ENCODE data around the gene PSG1. TPM values are rescaled to one million over a fixed set of nuclear protein-coding genes. Genes with fewer than 3 reads are reported as not detected.
"Not testable (repeated sequence)": the region's sequence is repeated elsewhere in the genome, so short reads cannot be mapped to it uniquely, and the experiment has no call there.

Gene PSG1
- total RNA-seq, 2 experiments from 2014 or later, result not detected

DNA sequence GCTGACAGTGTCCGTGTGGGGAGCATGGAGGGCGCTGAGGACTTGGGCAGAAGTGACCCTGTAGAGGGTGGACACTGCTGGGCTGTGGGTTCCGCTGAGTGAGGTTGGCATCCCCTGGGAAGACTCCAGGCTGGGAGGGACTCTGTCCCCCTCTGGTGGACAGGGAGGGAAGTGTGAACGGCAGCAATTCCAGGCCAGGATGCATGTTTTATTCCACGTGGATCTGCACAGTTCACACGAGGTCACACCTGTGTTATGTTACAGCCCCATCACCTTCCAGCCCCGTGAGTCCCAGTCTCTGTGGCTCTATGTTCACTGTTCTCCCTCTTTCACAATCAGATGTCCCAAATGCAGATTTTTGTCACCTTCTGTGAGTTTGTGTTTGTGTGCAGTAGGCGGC is 1.8 kb upstream of the PSG1 start:
- H3K4me1 Mint-ChIP-seq (ENCODE audit: low read depth); H3K36me3 ChIP-seq (ENCODE audit: insufficient read depth, low read length); ATAC-seq (ENCODE audit: poor library complexity); H3K4me1 ChIP-seq (ENCODE audit: insufficient read depth, low read length); intact Hi-C loops (cut with DNase I, micrococcal nuclease); CTCF ChIA-PET; H3K9me3 ChIP-seq (ENCODE audit: control insufficient read depth in 1 of 2, insufficient read depth in 1 of 2, low read length in 2 of 2); H3K4me3 Mint-ChIP-seq; H3K36me3 Mint-ChIP-seq (ENCODE audit: low read depth); H3K4me3 ChIP-seq (ENCODE audit: low read length); H3K27ac Mint-ChIP-seq; H3K27me3 ChIP-seq (ENCODE audit: control insufficient read depth in 1 of 2, insufficient read depth in 2 of 2, low read length in 2 of 2); DNase-seq; H3K27ac ChIP-seq (ENCODE audit: low read depth in 1 of 2, low read length in 2 of 2); POLR2A ChIA-PET; H3K9me3 Mint-ChIP-seq: not testable (repeated sequence)
- TF ChIP-seq, protein P1, sequence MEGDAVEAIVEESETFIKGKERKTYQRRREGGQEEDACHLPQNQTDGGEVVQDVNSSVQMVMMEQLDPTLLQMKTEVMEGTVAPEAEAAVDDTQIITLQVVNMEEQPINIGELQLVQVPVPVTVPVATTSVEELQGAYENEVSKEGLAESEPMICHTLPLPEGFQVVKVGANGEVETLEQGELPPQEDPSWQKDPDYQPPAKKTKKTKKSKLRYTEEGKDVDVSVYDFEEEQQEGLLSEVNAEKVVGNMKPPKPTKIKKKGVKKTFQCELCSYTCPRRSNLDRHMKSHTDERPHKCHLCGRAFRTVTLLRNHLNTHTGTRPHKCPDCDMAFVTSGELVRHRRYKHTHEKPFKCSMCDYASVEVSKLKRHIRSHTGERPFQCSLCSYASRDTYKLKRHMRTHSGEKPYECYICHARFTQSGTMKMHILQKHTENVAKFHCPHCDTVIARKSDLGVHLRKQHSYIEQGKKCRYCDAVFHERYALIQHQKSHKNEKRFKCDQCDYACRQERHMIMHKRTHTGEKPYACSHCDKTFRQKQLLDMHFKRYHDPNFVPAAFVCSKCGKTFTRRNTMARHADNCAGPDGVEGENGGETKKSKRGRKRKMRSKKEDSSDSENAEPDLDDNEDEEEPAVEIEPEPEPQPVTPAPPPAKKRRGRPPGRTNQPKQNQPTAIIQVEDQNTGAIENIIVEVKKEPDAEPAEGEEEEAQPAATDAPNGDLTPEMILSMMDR (IDR thresholded peaks at IDR 0.05), result peak; percentile 10
- H3K27me3 Mint-ChIP-seq, result peaks cover 46% of the 10 kb centered on the region

DNA sequence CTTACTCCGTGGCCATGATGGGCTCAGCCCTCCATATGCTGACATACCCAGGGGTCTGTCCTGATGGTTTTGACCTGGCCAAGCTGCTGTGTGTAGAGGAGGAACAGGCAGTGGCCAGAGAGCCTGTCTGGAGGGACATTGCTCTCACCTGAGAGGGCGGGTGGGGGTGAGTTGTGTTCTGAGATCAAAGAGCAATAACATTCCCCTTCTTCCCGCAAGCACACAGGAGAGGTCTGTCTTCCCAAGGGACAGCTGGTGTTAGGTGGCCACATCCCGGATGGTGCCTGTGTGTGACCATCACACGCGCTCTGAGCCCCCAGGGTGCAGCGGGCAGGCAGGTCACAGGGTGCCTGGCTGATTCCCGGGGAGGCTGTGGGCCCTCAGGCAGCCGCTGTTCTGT is 1.1 kb upstream of the PSG1 start:
- H3K27ac ChIP-seq (ENCODE audit: low read depth in 1 of 2, low read length in 2 of 2); POLR2A ChIA-PET; CTCF ChIA-PET: not testable (repeated sequence)

DNA sequence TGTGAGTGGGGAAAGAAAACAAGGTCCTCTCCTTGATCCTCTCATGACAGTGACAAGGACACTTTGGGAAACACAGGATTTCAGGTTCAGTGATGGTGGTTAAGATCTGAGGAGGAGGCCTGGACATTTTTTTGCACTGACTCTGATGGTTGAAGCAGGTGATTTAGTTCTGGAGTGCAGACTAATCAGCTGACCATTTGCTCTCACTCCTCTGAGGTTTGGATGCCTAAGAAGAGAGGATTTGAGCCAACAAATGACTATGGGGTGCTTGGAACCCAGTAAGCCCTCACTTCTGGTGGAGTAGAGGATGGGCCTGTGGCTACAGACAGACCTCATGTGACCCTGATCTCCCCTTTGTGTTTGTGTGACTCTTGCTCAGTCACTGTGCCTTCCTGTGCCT is 2.9 kb downstream of the PSG1 start:
- H3K36me3 ChIP-seq (ENCODE audit: insufficient read depth, low read length); H3K9me3 Mint-ChIP-seq; DNase-seq; CTCF ChIA-PET; H3K9me3 ChIP-seq (ENCODE audit: control insufficient read depth in 1 of 2, insufficient read depth in 1 of 2, low read length in 2 of 2); H3K27me3 ChIP-seq (ENCODE audit: control insufficient read depth in 1 of 2, insufficient read depth in 2 of 2, low read length in 2 of 2); H3K4me3 Mint-ChIP-seq; H3K36me3 Mint-ChIP-seq (ENCODE audit: low read depth); intact Hi-C loops (cut with DNase I, micrococcal nuclease); ATAC-seq (ENCODE audit: poor library complexity); H3K4me1 ChIP-seq (ENCODE audit: insufficient read depth, low read length); POLR2A ChIA-PET; H3K4me3 ChIP-seq (ENCODE audit: low read length); H3K4me1 Mint-ChIP-seq (ENCODE audit: low read depth); H3K27ac Mint-ChIP-seq; H3K27ac ChIP-seq (ENCODE audit: low read depth in 1 of 2, low read length in 2 of 2): not testable (repeated sequence)
- peaks cover 21% of the 10 kb centered on the region for H3K27me3 Mint-ChIP-seq

More for the DNA sequence above, 1.1 kb upstream of the PSG1 start:
- H3K9me3 ChIP-seq (ENCODE audit: control insufficient read depth in 1 of 2, insufficient read depth in 1 of 2, low read length in 2 of 2); H3K36me3 Mint-ChIP-seq (ENCODE audit: low read depth); H3K36me3 ChIP-seq (ENCODE audit: insufficient read depth, low read length); ATAC-seq (ENCODE audit: poor library complexity); H3K4me3 ChIP-seq (ENCODE audit: low read length); H3K27ac Mint-ChIP-seq; H3K27me3 ChIP-seq (ENCODE audit: control insufficient read depth in 1 of 2, insufficient read depth in 2 of 2, low read length in 2 of 2); intact Hi-C loops (cut with DNase I, micrococcal nuclease); H3K4me1 Mint-ChIP-seq (ENCODE audit: low read depth); H3K4me3 Mint-ChIP-seq; H3K9me3 Mint-ChIP-seq; DNase-seq; H3K4me1 ChIP-seq (ENCODE audit: insufficient read depth, low read length): not testable (repeated sequence)
- H3K27me3 Mint-ChIP-seq, result peaks cover 39% of the 10 kb centered on the region

DNA sequence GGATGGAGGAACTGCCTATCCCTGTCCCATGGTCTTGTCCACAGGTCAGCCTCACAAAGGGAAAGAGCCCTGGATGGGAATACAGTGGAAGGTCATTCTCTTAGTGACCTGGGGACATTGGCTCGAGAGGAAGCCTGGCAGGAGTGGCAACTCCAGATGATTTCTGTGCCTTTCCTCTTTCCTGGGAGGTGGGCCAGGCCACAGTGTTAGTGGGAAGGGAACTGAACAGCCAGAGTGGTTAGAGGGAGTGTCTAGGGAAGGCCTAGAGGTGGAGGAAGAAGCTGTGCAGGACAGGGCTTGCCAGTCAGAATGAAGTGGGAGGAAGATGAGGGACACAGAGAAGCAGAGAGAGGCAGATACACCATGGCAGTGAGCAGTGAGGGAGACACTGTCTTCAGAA is 3.6 kb downstream of the PSG1 start:
- CTCF ChIA-PET; H3K27me3 ChIP-seq (ENCODE audit: control insufficient read depth in 1 of 2, insufficient read depth in 2 of 2, low read length in 2 of 2); H3K4me1 Mint-ChIP-seq (ENCODE audit: low read depth); H3K9me3 Mint-ChIP-seq; H3K36me3 ChIP-seq (ENCODE audit: insufficient read depth, low read length); H3K27ac Mint-ChIP-seq; H3K4me3 Mint-ChIP-seq; intact Hi-C loops (cut with DNase I, micrococcal nuclease); H3K36me3 Mint-ChIP-seq (ENCODE audit: low read depth); H3K27ac ChIP-seq (ENCODE audit: low read depth in 1 of 2, low read length in 2 of 2); ATAC-seq (ENCODE audit: poor library complexity); H3K4me3 ChIP-seq (ENCODE audit: low read length); H3K9me3 ChIP-seq (ENCODE audit: control insufficient read depth in 1 of 2, insufficient read depth in 1 of 2, low read length in 2 of 2); POLR2A ChIA-PET; H3K4me1 ChIP-seq (ENCODE audit: insufficient read depth, low read length); DNase-seq: not testable (repeated sequence)
- peaks cover 14% of the 10 kb centered on the region for H3K27me3 Mint-ChIP-seq

DNA sequence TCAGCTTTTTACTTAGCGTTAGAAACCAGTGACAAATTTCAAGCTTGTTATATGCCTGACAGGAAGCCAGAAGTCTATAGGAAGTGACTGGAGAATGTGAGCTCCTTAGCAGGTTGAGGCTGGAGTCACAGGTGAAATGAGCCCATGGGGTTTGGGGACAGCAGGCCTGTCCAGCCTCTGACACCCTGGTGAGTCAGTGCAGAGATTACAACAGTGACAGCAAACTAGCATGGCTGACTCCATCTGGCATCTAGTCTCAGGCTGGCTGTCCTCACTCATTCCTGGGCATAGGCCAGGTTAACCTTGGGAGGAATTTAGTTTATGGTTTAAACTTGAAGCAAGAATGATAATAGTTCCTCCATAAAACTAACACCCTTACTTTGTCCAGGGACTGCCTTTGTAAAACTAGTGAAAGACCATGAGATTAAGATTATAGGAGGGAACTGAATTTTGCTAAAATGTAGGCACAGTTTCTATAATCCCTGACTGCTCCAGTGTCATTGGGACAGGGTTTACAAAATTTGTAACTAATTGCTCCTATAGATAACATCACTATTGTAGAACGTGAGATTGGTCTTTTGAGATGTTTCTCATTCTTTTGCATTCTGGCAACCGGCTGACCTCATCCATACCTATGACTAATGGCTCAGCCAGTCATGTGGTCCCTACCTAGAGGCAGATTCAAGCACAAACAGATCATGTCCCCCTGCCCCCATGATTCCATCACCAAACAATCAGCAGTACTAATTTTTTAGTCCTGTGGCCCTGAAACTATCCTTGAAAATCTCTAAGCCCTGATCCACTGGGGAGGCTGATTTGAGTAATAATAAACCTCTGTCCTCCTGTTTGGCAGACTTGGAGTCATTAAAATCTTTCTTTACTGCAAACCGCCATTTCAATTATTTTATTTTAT is 4.4 kb downstream of the PSG1 start:
- H3K27ac ChIP-seq (ENCODE audit: low read depth in 1 of 2, low read length in 2 of 2); H3K27ac Mint-ChIP-seq; H3K4me3 ChIP-seq (ENCODE audit: low read length); H3K27me3 ChIP-seq (ENCODE audit: control insufficient read depth in 1 of 2, insufficient read depth in 2 of 2, low read length in 2 of 2); DNase-seq; H3K36me3 ChIP-seq (ENCODE audit: insufficient read depth, low read length); POLR2A ChIA-PET; H3K4me1 ChIP-seq (ENCODE audit: insufficient read depth, low read length); intact Hi-C loops (cut with DNase I, micrococcal nuclease); H3K9me3 ChIP-seq (ENCODE audit: control insufficient read depth in 1 of 2, insufficient read depth in 1 of 2, low read length in 2 of 2); H3K9me3 Mint-ChIP-seq; CTCF ChIA-PET; H3K4me3 Mint-ChIP-seq; ATAC-seq (ENCODE audit: poor library complexity); H3K36me3 Mint-ChIP-seq (ENCODE audit: low read depth); H3K4me1 Mint-ChIP-seq (ENCODE audit: low read depth): not testable (repeated sequence)
- peaks cover 12% of the 10 kb centered on the region for H3K27me3 Mint-ChIP-seq

DNA sequence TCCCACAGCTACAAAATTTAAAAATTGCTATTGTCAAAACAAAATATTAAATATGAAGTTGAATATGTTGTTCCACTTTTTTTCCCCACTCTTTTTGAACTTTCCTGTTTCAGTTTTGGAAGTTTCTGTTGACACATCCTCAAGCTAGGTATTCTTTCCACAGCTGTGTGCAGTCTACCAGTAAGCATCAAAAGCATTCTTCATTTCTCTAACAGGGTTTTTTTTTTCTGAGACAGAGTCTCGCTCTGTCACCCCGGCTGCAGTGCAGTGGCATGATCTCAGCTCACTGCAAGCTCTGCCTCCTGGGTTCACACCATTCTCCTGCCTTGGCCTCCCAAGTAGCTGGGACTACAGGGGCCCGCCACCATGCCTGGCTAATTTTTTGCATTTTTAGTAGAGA is 5.4 kb downstream of the PSG1 start:
- H3K27ac ChIP-seq (ENCODE audit: low read depth in 1 of 2, low read length in 2 of 2); ATAC-seq (ENCODE audit: poor library complexity): not testable (repeated sequence)

More for the DNA sequence above, 5.4 kb downstream of the PSG1 start:
- H3K27me3 Mint-ChIP-seq, result peaks cover 16% of the 10 kb centered on the region
- H3K36me3 ChIP-seq (ENCODE audit: insufficient read depth, low read length); H3K9me3 ChIP-seq (ENCODE audit: control insufficient read depth in 1 of 2, insufficient read depth in 1 of 2, low read length in 2 of 2); H3K27me3 ChIP-seq (ENCODE audit: control insufficient read depth in 1 of 2, insufficient read depth in 2 of 2, low read length in 2 of 2); H3K27ac Mint-ChIP-seq; H3K4me1 ChIP-seq (ENCODE audit: insufficient read depth, low read length); H3K36me3 Mint-ChIP-seq (ENCODE audit: low read depth); CTCF ChIA-PET; intact Hi-C loops (cut with DNase I, micrococcal nuclease); H3K4me3 Mint-ChIP-seq; H3K4me3 ChIP-seq (ENCODE audit: low read length); POLR2A ChIA-PET; H3K4me1 Mint-ChIP-seq (ENCODE audit: low read depth); DNase-seq; H3K9me3 Mint-ChIP-seq: not testable (repeated sequence)

All from CD4-positive, alpha-beta T cell (primary cell).